H1 (cell line): ENCODE results near the gene DENND6B. TPM values are rescaled to one million over a fixed set of nuclear protein-coding genes. Genes with fewer than 3 reads are reported as not detected.

ENCODE experiments used
- CTCF ChIA-PET: fragments of 300-600 bp; sonication (Branson Sonifier 250); formaldehyde crosslinking; loops from one replicate; lab custom pipeline; 2021; ENCODE audit not compliant: partially characterized antibody; lab: Charles Lee
- POLR2A ChIA-PET: fragments of 300-600 bp; sonication (Branson Sonifier 250); formaldehyde crosslinking; loops from one replicate; lab custom pipeline; 2021; ENCODE audit warnings: inconsistent platforms; ENCODE audit not compliant: partially characterized antibody; lab: Charles Lee
- DNase-seq, 2 experiments: peaks; one replicate each; pipeline versions ENCODE4 v3.0.0 to v3.0.0-alpha.2; 2010 to 2022; ENCODE audit warnings: low spot score in 2 of 2, low read depth in 1 of 2, mixed read lengths in 1 of 2
- FAIRE-seq: peaks from 2 replicates; lab custom pipeline; 2011; peaks lifted over from hg19 to GRCh38; lab: Jason Lieb, UNC
- H2AFZ ChIP-seq: 2 replicates; pipeline ENCODE4 v1.8.1; 2012; ENCODE audit warnings: low read length, inconsistent platforms
- H2AK5ac ChIP-seq: 2 replicates; pipeline ENCODE4 v1.6.1; 2013; ENCODE audit warnings: low read depth, low read length
- H2BK120ac ChIP-seq: replicated peaks from 2 replicates; pipeline ENCODE3; 2013; ENCODE audit warnings: low read depth, low read length, inconsistent platforms
- H2BK12ac ChIP-seq: 2 replicates; pipeline ENCODE4 v1.6.1; 2013; ENCODE audit warnings: low read depth, low read length
- H2BK15ac ChIP-seq: 2 replicates; pipeline ENCODE4 v1.6.1; 2013; ENCODE audit warnings: low read length
- H2BK20ac ChIP-seq: 2 replicates; pipeline ENCODE4 v1.6.1; 2013; ENCODE audit warnings: low read length
- H2BK5ac ChIP-seq: 2 replicates; pipeline ENCODE4 v1.6.1; 2013; ENCODE audit warnings: low read depth, low read length
- H3K14ac ChIP-seq: 2 replicates; pipeline ENCODE4 v1.6.1; 2013; ENCODE audit warnings: inconsistent platforms; ENCODE audit not compliant: insufficient read length
- H3K18ac ChIP-seq: 2 replicates; pipeline ENCODE4 v1.6.1; 2013; ENCODE audit warnings: low read length; ENCODE audit errors: extremely low read depth
- H3K23ac ChIP-seq: 2 replicates; pipeline ENCODE4 v1.6.1; 2013; ENCODE audit warnings: inconsistent platforms; ENCODE audit not compliant: insufficient read length
- H3K23me2 ChIP-seq: 2 replicates; pipeline ENCODE4 v1.6.1; 2013; ENCODE audit warnings: low read depth, low read length
- H3K27ac ChIP-seq: 2 replicates; pipeline ENCODE4 v1.6.1; 2011; ENCODE audit warnings: low read depth, low read length, inconsistent platforms
- H3K27me3 ChIP-seq, 4 experiments: replicated peaks in 1 of 4; 1 replicate in 1 of 4; 2 replicates in 3 of 4; pipeline versions ENCODE4 v1.6.1 to v1.8.1; 2011 to 2013; ENCODE audit warnings: low read length in 3 of 4, mild to moderate bottlenecking in 3 of 4, inconsistent platforms in 2 of 4, mixed read lengths in 2 of 4, moderate library complexity in 1 of 4; ENCODE audit not compliant: control insufficient read depth in 3 of 4, insufficient read depth in 3 of 4; ENCODE audit errors: extremely low read depth in 1 of 4
- H3K36me3 ChIP-seq, 4 experiments: 2 replicates each; pipeline versions ENCODE4 v1.6.1 to v1.8.1; 2011 to 2013; ENCODE audit warnings: mild to moderate bottlenecking in 4 of 4, low read length in 3 of 4, moderate library complexity in 2 of 4, control low read depth in 1 of 4, inconsistent platforms in 1 of 4; ENCODE audit not compliant: insufficient read depth in 4 of 4, control insufficient read depth in 2 of 4
- H3K4ac ChIP-seq: replicated peaks from 2 replicates; pipeline ENCODE3; 2013; ENCODE audit warnings: low read length, low read depth, mixed read lengths, inconsistent platforms; ENCODE audit not compliant: insufficient read length
- H3K4me1 ChIP-seq, 4 experiments: replicated peaks in 1 of 4; 1 replicate in 1 of 4; 2 replicates in 3 of 4; pipeline versions ENCODE4 v1.6.1 to v1.8.1; 2011 to 2013; ENCODE audit warnings: low read length in 3 of 4, inconsistent platforms in 2 of 4, mixed read lengths in 1 of 4; ENCODE audit not compliant: insufficient read depth in 4 of 4, control insufficient read depth in 3 of 4
- H3K4me2 ChIP-seq, 2 experiments: 2 replicates each; pipeline versions ENCODE4 v1.6.1 to v1.8.1; 2011 to 2013; ENCODE audit warnings: low read depth in 2 of 2, low read length in 2 of 2, control low read depth in 1 of 2, inconsistent platforms in 1 of 2, mild to moderate bottlenecking in 1 of 2; ENCODE audit not compliant: insufficient read depth in 1 of 2
- H3K4me3 ChIP-seq, 4 experiments: fragments of 200-600, 300-600 bp in 1 of 4; sonication (generic), shearing (Covaris generic), sonication (Bioruptor Twin) in 1 of 4; 2 replicates each; pipeline versions ENCODE4 v1.5.1 to v1.8.1; 2011 to 2016; ENCODE audit warnings: low read length in 4 of 4, low read depth in 3 of 4, control low read depth in 2 of 4, inconsistent platforms in 2 of 4, mild to moderate bottlenecking in 2 of 4, mixed read lengths in 1 of 4, moderate library complexity in 1 of 4; ENCODE audit not compliant: insufficient read depth in 2 of 4; ENCODE audit errors: extremely low read depth in 1 of 4
- H3K56ac ChIP-seq: replicated peaks from 2 replicates; pipeline ENCODE3; 2013; ENCODE audit warnings: low read depth, mild to moderate bottlenecking, mixed read lengths, low read length, inconsistent platforms; ENCODE audit not compliant: insufficient read length
- H3K79me1 ChIP-seq: 2 replicates; pipeline ENCODE4 v1.6.1; 2013; ENCODE audit warnings: low read depth, low read length, control low read depth
- H3K79me2 ChIP-seq, 2 experiments: 2 replicates each; pipeline versions ENCODE4 v1.6.1 to v1.8.1; 2012 to 2013; ENCODE audit warnings: low read length in 2 of 2, mild to moderate bottlenecking in 2 of 2, inconsistent platforms in 1 of 2; ENCODE audit not compliant: insufficient read depth in 2 of 2, control insufficient read depth in 1 of 2
- H3K9ac ChIP-seq, 4 experiments: replicated peaks in 1 of 4; 1 replicate in 1 of 4; 2 replicates in 3 of 4; pipeline versions ENCODE4 v1.6.1 to v1.8.1; 2011 to 2013; ENCODE audit warnings: low read depth in 3 of 4, low read length in 3 of 4, control low read depth in 2 of 4, mild to moderate bottlenecking in 2 of 4, moderate library complexity in 2 of 4, inconsistent platforms in 1 of 4; ENCODE audit errors: extremely low read depth in 1 of 4
- H3K9me3 ChIP-seq, 2 experiments: 2 replicates each; pipeline versions ENCODE4 v1.6.1 to v1.8.1; 2012 to 2013; ENCODE audit warnings: mild to moderate bottlenecking in 2 of 2, moderate library complexity in 2 of 2, control low read depth in 1 of 2, inconsistent platforms in 1 of 2, low read depth in 1 of 2, low read length in 1 of 2, mixed read lengths in 1 of 2; ENCODE audit not compliant: insufficient read depth in 2 of 2
- H4K20me1 ChIP-seq, 2 experiments: replicated peaks in 1 of 2; 2 replicates each; pipeline versions ENCODE3 to v1.8.1; 2011 to 2013; ENCODE audit warnings: inconsistent platforms in 2 of 2, low read length in 2 of 2, mild to moderate bottlenecking in 1 of 2; ENCODE audit not compliant: insufficient read depth in 2 of 2, control insufficient read depth in 1 of 2
- H4K5ac ChIP-seq: 2 replicates; pipeline ENCODE4 v1.6.1; 2013; ENCODE audit warnings: low read length, low read depth, mixed read lengths, inconsistent platforms; ENCODE audit not compliant: insufficient read length
- H4K8ac ChIP-seq: 2 replicates; pipeline ENCODE4 v1.8.0; 2013; ENCODE audit warnings: mild to moderate bottlenecking, moderate library complexity, low read length, inconsistent platforms; ENCODE audit not compliant: insufficient read depth; ENCODE audit errors: extremely low read depth
- H4K91ac ChIP-seq: replicated peaks from 2 replicates; pipeline ENCODE3; 2013; ENCODE audit warnings: low read length, mixed read lengths, inconsistent platforms; ENCODE audit not compliant: insufficient read length
- CREB1 ChIP-seq: IDR thresholded peaks from 2 replicates; pipeline ENCODE4 v1.6.1; 2012; ENCODE audit warnings: inconsistent platforms
- EP300 ChIP-seq, 2 experiments: IDR thresholded peaks; 1 replicate in 1 of 2; 2 replicates in 1 of 2; pipeline ENCODE4 v1.6.1; 2011 to 2012; ENCODE audit warnings: low read depth in 2 of 2, low read length in 2 of 2, mild to moderate bottlenecking in 2 of 2, borderline replicate concordance in 1 of 2, inconsistent platforms in 1 of 2, moderate library complexity in 1 of 2
- MAFK ChIP-seq: IDR thresholded peaks from 2 replicates; pipeline ENCODE4 v1.6.1; 2012; ENCODE audit warnings: low read depth, mild to moderate bottlenecking, improper control_type of control experiment, low read length
- NRF1 ChIP-seq: IDR thresholded peaks from 2 replicates; pipeline ENCODE4 v1.6.1; 2011; ENCODE audit warnings: mild to moderate bottlenecking, low read depth, low read length, improper control_type of control experiment
- PHF8 ChIP-seq: fragments of 200-600 bp; sonication (generic); conservative IDR thresholded peaks from 2 replicates; pipeline ENCODE4 v1.7.1; 2012; ENCODE audit warnings: low read depth, mild to moderate bottlenecking, inconsistent platforms, low read length, moderate library complexity
- RNF2 ChIP-seq: fragments of 200-900, 300-1000 bp; sonication (generic); IDR thresholded peaks from 2 replicates; pipeline ENCODE4 v1.7.1; 2016; ENCODE audit warnings: borderline replicate concordance, low read depth, mild to moderate bottlenecking, antibody characterized with exemption, low read length; ENCODE audit not compliant: poor library complexity, severe bottlenecking; ENCODE audit errors: missing control alignments
- SAP30 ChIP-seq: fragments of 300-600 bp; sonication (generic); IDR thresholded peaks from 2 replicates; pipeline ENCODE4 v1.7.1; 2012; ENCODE audit warnings: low read length, moderate library complexity, mild to moderate bottlenecking, inconsistent platforms; ENCODE audit not compliant: insufficient read depth, insufficient replicate concordance
- SIN3A ChIP-seq, 2 experiments: IDR thresholded peaks in 1 of 2; conservative IDR thresholded peaks in 1 of 2; 2 replicates each; pipeline ENCODE4 v1.6.1; 2011 to 2012; ENCODE audit warnings: low read length in 2 of 2, improper control_type of control experiment in 1 of 2, low read depth in 1 of 2, mild to moderate bottlenecking in 1 of 2
- SIRT6 ChIP-seq: IDR thresholded peaks from one replicate; pipeline ENCODE4 v1.7.1; 2012; ENCODE audit warnings: low read length, inconsistent platforms
- ZNF274 ChIP-seq: IDR thresholded peaks from 2 replicates; pipeline ENCODE4 v1.7.0; 2012; ENCODE audit warnings: low read length, borderline replicate concordance; ENCODE audit errors: extremely low read depth
- WGBS, 2 experiments: shearing (Covaris generic) in 1 of 2; methylation state at CpG; one replicate each; pipeline versions ENCODE4 v1.1.6 to v1.1.7; 2013 to 2015; ENCODE audit warnings: low lambda C conversion rate in 2 of 2, mixed read lengths in 2 of 2, inconsistent platforms in 1 of 2, low coverage in 1 of 2, missing lambda C conversion rate in 1 of 2; ENCODE audit not compliant: insufficient replicate concordance in 2 of 2, insufficient coverage in 1 of 2, insufficient read length in 1 of 2; ENCODE audit errors: extremely low coverage in 1 of 2, missing lambda C conversion rate in 1 of 2; 5-methylcytosine and 5-hydroxymethylcytosine counted together
- polyA plus RNA-seq, 7 experiments: library from polyadenylated mRNA; depleted of rRNA in 3 of 7; stranded (reverse) in 5 of 7; unstranded in 2 of 7; fragments of >200 nt in 5 of 7; fragments of 200-250 nt in 2 of 7; gene quantifications; 1 replicate in 5 of 7; 2 replicates in 1 of 7; 4 replicates in 1 of 7; pipeline versions ENCODE4 v1.2.1 to v1.2.3, GENCODE V29; 2011 to 2013; ENCODE audit warnings: missing spikeins in 2 of 7, mixed read lengths in 2 of 7
- total RNA-seq: library from RNA; stranded (reverse); fragmentation: NEBNext Ultra II Directional; extraction: Animal tissue kit (Norgen Biotek cat#: 25700); gene quantifications from 2 replicates; pipeline ENCODE4 v1.2.1, GENCODE V29; 2021

The DENND6B gene
- total and polyA plus RNA-seq, 2 of the 8 experiments (the other 6 are each of a cell fraction or from before 2014, with no cell fraction given), result 1.1 to 1.9 TPM

- Histone ChIP-seq H3K79me2 (no peaks in the 10 kb centered on the region), H3K56ac (no peak overlapping the region), H2AK5ac (no peak overlapping the region), H4K8ac (no peak overlapping the region), H3K36me3 (no peaks in the 10 kb centered on the region), H2AFZ (no peak overlapping the region), H2BK20ac (no peak overlapping the region), H2BK120ac (no peak overlapping the region), H3K4me1 (peaks cover 0 to 5% (median 3%) of the 10 kb centered on the region in 4 experiments; a peak in 3 of 7 replicates), H3K27ac (no peak overlapping the region), H3K79me1 (no peaks in the 10 kb centered on the region), H2BK12ac (no peak overlapping the region), H4K20me1 (no peaks in the 10 kb centered on the region), H3K18ac (no peak overlapping the region), H2BK15ac (no peak overlapping the region), H3K27me3 (no peaks in the 10 kb centered on the region; a peak in 2 of 7 replicates), H4K91ac (no peak overlapping the region), H2BK5ac (no peak overlapping the region), H3K23me2 (no peaks in the 10 kb centered on the region; the same call in 1 of the 2 replicates), H3K9me3 (no peaks in the 10 kb centered on the region), H3K4ac (no peak overlapping the region), H3K4me3 (no peak overlapping the region), H4K5ac (no peak overlapping the region), H3K4me2 (no peak overlapping the region), H3K14ac (no peak overlapping the region), H3K23ac (no peak overlapping the region), H3K9ac (no peak overlapping the region)
- POLR2A ChIA-PET, result interaction anchor here (1.9 kb wide), 1 partner anchor 19 kb away, joined by 6 read pairs; no protein-coding TSS in a partner anchor
- TF ChIP-seq PHF8, result no peak
- no peak for TF ChIP-seq EP300 (IDR thresholded peaks at IDR 0.05; ENCODE audit: borderline replicate concordance in 1 of 2, low read depth in 2 of 2, low read length in 2 of 2)
- no peak for TF ChIP-seq ZNF274
- TF ChIP-seq SAP30, result no peak
- TF ChIP-seq CREB1, result no peak
- no peak for TF ChIP-seq RNF2
- TF ChIP-seq SIRT6, result no peak
- TF ChIP-seq NRF1, result no peak
- TF ChIP-seq SIN3A (conservative IDR thresholded peaks at IDR 0.05 in 1 of 2, IDR thresholded peaks at IDR 0.05 in 1 of 2; ENCODE audit: low read depth in 1 of 2, low read length in 2 of 2), result no peak
- no peak for TF ChIP-seq MAFK
- no peak for DNase-seq
- 96% methylated on average over 6 of the region's 15 CpGs; no CpG with 5 or more reads in 1 of the 2 experiments for WGBS, 2 experiments
- CTCF ChIA-PET, result interaction anchor here (1.7 to 2.3 kb wide), 2 partner anchors 9 to 22 kb away, joined by 4 to 9 read pairs; no protein-coding TSS in a partner anchor
- FAIRE-seq, result no peak
Observed at GRCh38 chr22:50319503-50319951, 7.3 kb downstream of the DENND6B start.
